Measurements from ENCODE around the gene PRMT9.

GRCh38 chr4:147638942-147639341 is 45.0 kb downstream of the PRMT9 start:
- no peak for TF ChIP-seq CTCF (conservative IDR thresholded peaks at IDR 0.05; ENCODE audit: low read depth, low read length)
- TF ChIP-seq POLR2A (IDR thresholded peaks at IDR 0.05; ENCODE audit: low read depth, low read length), result no peak
- no peak for TF ChIP-seq RAD21 (IDR thresholded peaks at IDR 0.05; ENCODE audit: low read length)
- TF ChIP-seq USF2 (IDR thresholded peaks at IDR 0.05; ENCODE audit: low read depth, low read length), result no peak
- TF ChIP-seq RFX5 (IDR thresholded peaks at IDR 0.05; ENCODE audit: low read depth, low read length), result no peak
- TF ChIP-seq SMC3 (IDR thresholded peaks at IDR 0.05; ENCODE audit: low read depth, low read length), result no peak
- no peak for TF ChIP-seq CEBPB (IDR thresholded peaks at IDR 0.05; ENCODE audit: low read depth, low read length)

All from IMR-90 (cell line).